Kidney (tissue), 14 donors: ENCODE results near the gene SEC61A1. TPM values are rescaled to one million over a fixed set of nuclear protein-coding genes. Genes with fewer than 3 reads are reported as not detected.

Experiments used
- DNase-seq, 5 donors: peaks; one replicate each; pipeline ENCODE4 v3.0.0-alpha.2; 2013 to 2020
- FAIRE-seq: peaks from 2 replicates; lab custom pipeline; 2012; peaks lifted over from hg19 to GRCh38; lab: Jason Lieb, UNC
- H3K27ac ChIP-seq, 2 donors: one replicate each; pipeline ENCODE4 v1.7.0; 2013; ENCODE audit warnings: low read depth in 2 of 2, low read length in 2 of 2, inconsistent platforms in 1 of 2
- H3K27me3 ChIP-seq: one replicate; pipeline ENCODE4 v1.7.1; 2013; ENCODE audit warnings: low read length, inconsistent platforms; ENCODE audit not compliant: control insufficient read depth, insufficient read depth
- H3K36me3 ChIP-seq, 3 donors: one replicate each; pipeline versions ENCODE4 v1.7.0 to v1.7.1; 2013; ENCODE audit warnings: low read length in 3 of 3, control low read depth in 1 of 3, inconsistent platforms in 1 of 3; ENCODE audit not compliant: insufficient read depth in 3 of 3, control insufficient read depth in 2 of 3
- H3K4me1 ChIP-seq, 3 donors: one replicate each; pipeline versions ENCODE4 v1.7.0 to v1.7.1; 2013; ENCODE audit warnings: low read length in 3 of 3, inconsistent platforms in 1 of 3, low read depth in 1 of 3; ENCODE audit not compliant: control insufficient read depth in 2 of 3, insufficient read depth in 2 of 3
- H3K4me3 ChIP-seq, 3 donors: one replicate each; pipeline versions ENCODE4 v1.7.0 to v1.8.1; 2013; ENCODE audit warnings: low read length in 3 of 3, control low read depth in 1 of 3, inconsistent platforms in 1 of 3
- H3K9ac ChIP-seq, 3 donors: one replicate each; pipeline versions ENCODE4 v1.7.0 to v1.7.1; 2013; ENCODE audit warnings: low read length in 3 of 3, control low read depth in 1 of 3, inconsistent platforms in 1 of 3
- H3K9me3 ChIP-seq, 3 donors: one replicate each; pipeline versions ENCODE4 v1.7.0 to v1.7.1; 2013; ENCODE audit warnings: low read length in 3 of 3, control low read depth in 1 of 3, inconsistent platforms in 1 of 3; ENCODE audit not compliant: control insufficient read depth in 2 of 3, insufficient read depth in 1 of 3
- CTCF ChIP-seq: IDR thresholded peaks from 3 replicates; pipeline ENCODE4 v1.5.1; 2012; ENCODE audit warnings: mild to moderate bottlenecking, moderate library complexity, borderline replicate concordance; ENCODE audit not compliant: insufficient read depth; ENCODE audit errors: extremely low read depth
- intact Hi-C: fragments of 100-400 bp; cut with DNase I; formaldehyde crosslinking; loops from one replicate; pipeline ENCODE4 v1.11.1; 2022
- polyA plus RNA-seq: library from polyadenylated mRNA; stranded (reverse); fragments of 350-450 nt; fragmentation: Illumina TruSeq; extraction: RNeasy Lipid Tissue Mini Kit (QIAGEN cat#74804); gene quantifications from one replicate; pipeline ENCODE4 v1.2.3, GENCODE V29; 2014; ENCODE audit warnings: low read depth, low replicate concordance; ENCODE audit not compliant: insufficient read depth
- total RNA-seq: library from RNA; stranded (reverse); fragmentation: NEBNext Ultra II Directional; extraction: Animal tissue kit (Norgen Biotek cat#: 25700); gene quantifications from one replicate; pipeline ENCODE4 v1.2.1, GENCODE V29; 2021
- donor health status: control.
- donor health status: control.
- donor health status: control.
- donor health status: control.
- donor health status: control.
- donor health status: DM: yes; HTN: yes; CAD: no.
- donor health status: Normal renal cell carcinoma (clear cell type).

Gene SEC61A1
- total and polyA plus RNA-seq, 2 donors from 2014 or later, result 119 to 177 TPM

GRCh38 chr3:128075522-128076482 lies 23.6 kb downstream of the SEC61A1 start:
- H3K27ac ChIP-seq, result no peak overlapping the region
- peak overlapping the region in 2 of 3 donors; percentile 22 to 63 for H3K4me3 ChIP-seq
- no peaks in the 10 kb centered on the region for H3K9me3 ChIP-seq
- H3K36me3 ChIP-seq, result peaks cover 2 to 7% (median 5%) of the 10 kb centered on the region in 3 donors
- DNase-seq, result peak; percentile 91 to 95 (median 94)
- no peaks in the 10 kb centered on the region for H3K27me3 ChIP-seq
- intact Hi-C loops, result no loop called here
- H3K9ac ChIP-seq, result peak overlapping the region in 2 of 3 donors; percentile 4 to 61
- FAIRE-seq, result no peak
- peak; percentile 91 for TF ChIP-seq CTCF
- H3K4me1 ChIP-seq, result peaks cover 3 to 13% (median 12%) of the 10 kb centered on the region in 3 donors

- H3K9me3 ChIP-seq, result no peaks in the 10 kb centered on the region
- H3K4me1 ChIP-seq, result peaks cover 3 to 19% (median 19%) of the 10 kb centered on the region in 3 donors
- H3K9ac ChIP-seq, result peak overlapping the region in 1 of 3 donors; percentile 61
- intact Hi-C loops, result no loop called here
- FAIRE-seq (no peak), DNase-seq (peak in 3 of 5 donors; percentile 10 to 65 (median 40))
- H3K36me3 ChIP-seq, result peaks cover 2 to 4% (median 3%) of the 10 kb centered on the region in 3 donors
- peak overlapping the region in 2 of 3 donors; percentile 22 to 63 for H3K4me3 ChIP-seq
- no peak overlapping the region for H3K27ac ChIP-seq
- TF ChIP-seq CTCF, result no peak
- no peaks in the 10 kb centered on the region for H3K27me3 ChIP-seq
Observed at GRCh38 chr3:128076483-128077201, 24.4 kb downstream of the SEC61A1 start.

- peaks cover 2 to 4% (median 3%) of the 10 kb centered on the region in 3 donors for H3K36me3 ChIP-seq
Observed at GRCh38 chr3:128077202-128077624, 25.0 kb downstream of the SEC61A1 start.

More at GRCh38 chr3:128077202-128077624, 25.0 kb downstream of the SEC61A1 start:
- no peak overlapping the region for H3K9ac ChIP-seq
- intact Hi-C loops, result no loop called here
- TF ChIP-seq CTCF, result no peak
- no peak for FAIRE-seq
- H3K4me3 ChIP-seq, result peak overlapping the region in 1 of 3 donors; percentile 63
- peak in 1 of 5 donors; percentile 21 for DNase-seq
- H3K27me3 ChIP-seq, result no peaks in the 10 kb centered on the region
- H3K4me1 ChIP-seq, result peaks cover 3 to 24% (median 20%) of the 10 kb centered on the region in 3 donors
- no peaks in the 10 kb centered on the region for H3K9me3 ChIP-seq
- H3K27ac ChIP-seq, result no peak overlapping the region
